Tibial nerve (tissue), 4 donors: Measurements from ENCODE around the gene PAPSS2. TPM values are rescaled to one million over a fixed set of nuclear protein-coding genes. Genes with fewer than 3 reads are reported as not detected.

Experiments used
- DNase-seq, 2 donors: peaks; one replicate each; pipeline ENCODE4 v3.0.0-alpha.2; 2019; ENCODE audit warnings: low spot score in 2 of 2
- H3K27ac ChIP-seq, 4 donors: fragments of 200-600 bp; sonication (generic) in 3 of 4; one replicate each; pipeline ENCODE4 v1.5.1; 2017 to 2019; ENCODE audit warnings: mild to moderate bottlenecking in 1 of 4
- H3K27me3 ChIP-seq, 2 donors: fragments of 200-600 bp; sonication (generic) in 1 of 2; one replicate each; pipeline versions ENCODE4 v1.5.1 to v1.6.0; 2017 to 2019
- H3K36me3 ChIP-seq, 3 donors: fragments of 200-600 bp; sonication (generic); one replicate each; pipeline ENCODE4 v1.5.1; 2018 to 2019
- H3K4me1 ChIP-seq, 4 donors: fragments of 200-600 bp; sonication (generic) in 3 of 4; one replicate each; pipeline ENCODE4 v1.5.1; 2017 to 2019
- H3K4me3 ChIP-seq, 4 donors: fragments of 200-600 bp; sonication (generic) in 3 of 4; one replicate each; pipeline ENCODE4 v1.5.1; 2017 to 2019; ENCODE audit warnings: mild to moderate bottlenecking in 1 of 4, moderate library complexity in 1 of 4
- H3K9me3 ChIP-seq, 4 donors: fragments of 200-600 bp; sonication (generic) in 3 of 4; one replicate each; pipeline ENCODE4 v1.5.1; 2017 to 2019
- EP300 ChIP-seq, 2 donors: sonication (generic); formaldehyde crosslinking; IDR thresholded peaks; one replicate each; pipeline ENCODE4 v1.6.1; 2017; ENCODE audit warnings: antibody characterized with exemption in 2 of 2, mild to moderate bottlenecking in 1 of 2
- POLR2A ChIP-seq, 2 donors: fragments of 450-650 bp; IDR thresholded peaks; one replicate each; pipeline ENCODE4 v1.6.1; 2017; ENCODE audit warnings: antibody characterized with exemption in 2 of 2, mild to moderate bottlenecking in 2 of 2, moderate library complexity in 2 of 2
- WGBS, 2 donors: methylation state at CpG; one replicate each; pipeline ENCODE4 v1.1.5; 2018; 5-methylcytosine and 5-hydroxymethylcytosine counted together
- total RNA-seq, 4 donors: library from RNA; depleted of rRNA; stranded (reverse); fragments of >200 nt; gene quantifications; one replicate each; pipeline ENCODE4 v1.1.0, GENCODE V29; 2016
- TF ChIP-seq, protein P1 (sequence below), 5 experiments: fragments of 200-600 bp in 3 of 5; fragments of 450-650 bp in 2 of 5; sonication (generic) in 3 of 5; IDR thresholded peaks; one replicate each; pipeline ENCODE4 v1.5.1; 2016 to 2019; ENCODE audit warnings: antibody characterized with exemption in 5 of 5, mild to moderate bottlenecking in 3 of 5, moderate library complexity in 2 of 5

PAPSS2 gene
- total RNA-seq, 4 donors from 2014 or later: 11.6 to 32.8 (median 19.8) TPM

DNA sequence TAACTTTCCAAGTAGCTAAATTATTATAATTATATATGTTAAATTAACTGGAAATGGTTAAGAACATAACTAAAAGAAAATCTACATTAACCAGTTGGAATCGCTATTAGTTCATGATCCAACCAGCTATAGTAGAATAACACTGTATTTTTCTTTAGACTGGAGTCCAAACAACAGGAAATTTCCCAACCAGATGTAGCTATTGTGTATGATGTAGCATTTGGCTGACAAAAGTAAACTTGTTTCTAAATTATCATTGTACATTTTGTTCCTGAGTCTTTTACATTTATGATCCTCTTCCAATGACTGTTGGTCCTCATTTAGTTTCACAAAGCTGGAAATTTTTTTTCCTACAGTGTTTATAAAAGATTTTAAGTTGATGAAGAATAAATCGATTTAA is 62.1 kb downstream of the PAPSS2 start:
- 90 to 91% methylated on average over 2 of the region's 2 CpGs for WGBS, 2 donors

DNA sequence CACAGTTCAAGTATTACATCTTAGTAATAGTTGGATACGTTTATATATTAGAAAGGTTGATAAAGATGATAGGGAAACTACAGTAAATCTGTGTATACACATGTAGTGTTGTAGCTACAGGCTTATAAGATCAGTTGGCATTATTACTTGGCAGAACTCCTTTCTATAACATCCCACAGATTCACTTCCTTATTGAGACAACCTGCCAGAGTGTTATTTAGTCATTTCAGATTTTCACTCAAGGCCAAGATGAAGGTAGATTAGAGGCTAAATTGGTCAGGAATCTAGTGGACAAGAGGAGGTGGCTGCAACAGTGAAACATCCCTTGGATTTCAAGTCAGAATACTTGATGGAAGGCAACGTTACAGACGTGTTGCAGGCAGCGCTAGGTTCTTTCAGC is 63.0 kb downstream of the PAPSS2 start:
- TF ChIP-seq EP300 (IDR thresholded peaks at IDR 0.05) (no peak), POLR2A (IDR thresholded peaks at IDR 0.05) (no peak)
- TF ChIP-seq, protein P1, sequence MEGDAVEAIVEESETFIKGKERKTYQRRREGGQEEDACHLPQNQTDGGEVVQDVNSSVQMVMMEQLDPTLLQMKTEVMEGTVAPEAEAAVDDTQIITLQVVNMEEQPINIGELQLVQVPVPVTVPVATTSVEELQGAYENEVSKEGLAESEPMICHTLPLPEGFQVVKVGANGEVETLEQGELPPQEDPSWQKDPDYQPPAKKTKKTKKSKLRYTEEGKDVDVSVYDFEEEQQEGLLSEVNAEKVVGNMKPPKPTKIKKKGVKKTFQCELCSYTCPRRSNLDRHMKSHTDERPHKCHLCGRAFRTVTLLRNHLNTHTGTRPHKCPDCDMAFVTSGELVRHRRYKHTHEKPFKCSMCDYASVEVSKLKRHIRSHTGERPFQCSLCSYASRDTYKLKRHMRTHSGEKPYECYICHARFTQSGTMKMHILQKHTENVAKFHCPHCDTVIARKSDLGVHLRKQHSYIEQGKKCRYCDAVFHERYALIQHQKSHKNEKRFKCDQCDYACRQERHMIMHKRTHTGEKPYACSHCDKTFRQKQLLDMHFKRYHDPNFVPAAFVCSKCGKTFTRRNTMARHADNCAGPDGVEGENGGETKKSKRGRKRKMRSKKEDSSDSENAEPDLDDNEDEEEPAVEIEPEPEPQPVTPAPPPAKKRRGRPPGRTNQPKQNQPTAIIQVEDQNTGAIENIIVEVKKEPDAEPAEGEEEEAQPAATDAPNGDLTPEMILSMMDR (IDR thresholded peaks at IDR 0.05): no peak
- Histone ChIP-seq H3K27ac (no peak overlapping the region), H3K4me1 (no peaks in the 10 kb centered on the region), H3K4me3 (no peak overlapping the region), H3K9me3 (no peaks in the 10 kb centered on the region), H3K27me3 (no peaks in the 10 kb centered on the region), H3K36me3 (no peaks in the 10 kb centered on the region)
- no peak for DNase-seq
- 74 to 84% methylated on average over 4 of the region's 4 CpGs for WGBS, 2 donors

More for the DNA sequence above, 62.1 kb downstream of the PAPSS2 start:
- TF ChIP-seq EP300 (IDR thresholded peaks at IDR 0.05): no peak
- no peak for TF ChIP-seq POLR2A (IDR thresholded peaks at IDR 0.05)
- TF ChIP-seq, protein P1 (IDR thresholded peaks at IDR 0.05): no peak
- Histone ChIP-seq H3K27me3 (no peaks in the 10 kb centered on the region), H3K27ac (no peak overlapping the region), H3K9me3 (no peaks in the 10 kb centered on the region), H3K4me3 (no peak overlapping the region), H3K36me3 (no peaks in the 10 kb centered on the region), H3K4me1 (no peaks in the 10 kb centered on the region)
- DNase-seq: no peak

DNA sequence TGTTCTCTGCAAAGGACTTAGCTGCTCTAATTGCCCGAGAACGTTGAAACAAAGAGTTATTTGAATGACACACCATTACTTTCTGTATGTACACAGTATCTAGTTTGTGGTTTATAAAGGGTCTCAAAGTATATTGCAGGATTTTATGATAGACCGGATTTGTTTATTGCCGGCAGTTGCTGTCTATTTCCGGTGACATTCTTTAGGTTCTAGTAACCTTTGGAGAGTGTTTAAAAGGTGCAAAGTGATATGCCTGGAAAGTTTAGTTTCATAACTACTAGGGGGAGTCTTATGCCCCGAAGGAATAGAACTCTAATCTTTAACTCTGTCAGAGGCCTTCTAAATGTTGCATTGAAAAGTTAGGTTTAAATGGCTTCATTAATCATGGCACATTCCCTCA is 63.8 kb downstream of the PAPSS2 start:
- no peaks in the 10 kb centered on the region for H3K36me3 ChIP-seq
- H3K27ac ChIP-seq: no peak overlapping the region
- 30 to 42% methylated on average over 6 of the region's 6 CpGs for WGBS, 2 donors
- H3K4me1 ChIP-seq: no peaks in the 10 kb centered on the region
- no peaks in the 10 kb centered on the region for H3K9me3 ChIP-seq
- no peak overlapping the region for H3K4me3 ChIP-seq
- DNase-seq: no peak
- H3K27me3 ChIP-seq: no peaks in the 10 kb centered on the region
- TF ChIP-seq EP300 (IDR thresholded peaks at IDR 0.05) (no peak), POLR2A (IDR thresholded peaks at IDR 0.05) (no peak)
- TF ChIP-seq, protein P1 (IDR thresholded peaks at IDR 0.05): no peak

DNA sequence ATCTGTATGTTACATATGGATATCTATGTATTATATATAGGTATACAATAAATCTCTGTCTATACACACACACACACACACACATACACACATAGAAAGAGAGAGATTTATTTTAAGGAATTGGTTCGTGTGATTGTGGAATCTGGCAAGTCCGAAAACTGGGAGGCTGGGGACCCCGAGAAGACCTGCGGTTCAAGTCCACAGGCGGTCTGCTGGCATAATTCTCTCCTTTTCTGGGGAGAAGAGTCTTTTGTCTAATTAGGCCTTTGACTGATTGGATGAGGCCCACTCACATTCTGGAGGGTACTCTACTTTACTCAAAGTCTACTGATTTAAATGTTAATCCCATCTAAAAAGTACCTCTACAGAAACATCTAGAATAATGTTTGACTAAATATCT is 65.1 kb downstream of the PAPSS2 start:
- no peak overlapping the region for H3K27ac ChIP-seq
- H3K36me3 ChIP-seq: no peaks in the 10 kb centered on the region
- no peaks in the 10 kb centered on the region for H3K27me3 ChIP-seq
- no peak overlapping the region for H3K4me3 ChIP-seq
- no peak for DNase-seq
- WGBS, 2 donors: 96 to 98% methylated on average over 5 of the region's 5 CpGs
- no peaks in the 10 kb centered on the region for H3K4me1 ChIP-seq
- TF ChIP-seq EP300 (IDR thresholded peaks at IDR 0.05) (no peak), POLR2A (IDR thresholded peaks at IDR 0.05) (no peak)
- TF ChIP-seq, protein P1 (IDR thresholded peaks at IDR 0.05): no peak
- no peaks in the 10 kb centered on the region for H3K9me3 ChIP-seq

DNA sequence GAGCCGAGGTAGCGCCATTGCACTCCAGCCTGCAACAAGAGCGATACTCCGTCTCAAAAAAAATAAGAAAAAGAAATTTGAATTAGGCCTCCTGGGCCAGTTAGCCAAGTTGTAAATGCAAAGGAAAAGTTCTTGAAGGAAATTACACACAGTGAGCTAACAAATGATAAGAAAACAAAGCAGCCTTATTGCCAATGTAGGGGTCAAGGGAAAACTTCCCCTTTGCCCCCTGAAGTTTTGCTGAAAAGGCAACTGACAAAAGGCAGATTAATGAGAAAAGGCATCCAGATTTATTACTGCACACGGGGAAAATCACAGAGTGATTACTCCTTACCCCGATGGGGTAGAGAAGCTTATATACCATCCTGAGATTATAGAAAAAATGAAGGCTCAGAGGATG is 70.3 kb downstream of the PAPSS2 start:
- no peak overlapping the region for H3K4me3 ChIP-seq
- H3K27ac ChIP-seq: no peak overlapping the region
- WGBS, 2 donors: 62 to 73% methylated on average over 6 of the region's 6 CpGs
- H3K27me3 ChIP-seq: no peaks in the 10 kb centered on the region
- TF ChIP-seq POLR2A (IDR thresholded peaks at IDR 0.05) (no peak), EP300 (IDR thresholded peaks at IDR 0.05) (no peak)
- TF ChIP-seq, protein P1 (IDR thresholded peaks at IDR 0.05): no peak
- DNase-seq: no peak
- peaks cover 0 to 6% (median 3%) of the 10 kb centered on the region in 4 donors for H3K4me1 ChIP-seq
- H3K9me3 ChIP-seq: no peaks in the 10 kb centered on the region
- H3K36me3 ChIP-seq: no peaks in the 10 kb centered on the region
